Trophoblast cell (in vitro differentiated cells and primary cell): ENCODE results near the gene SMOC2.
A peak's percentile ranks its signal among the peaks of the same experiment; 100 is the strongest.

Source experiments
- DNase-seq, 2 donors: peaks; one replicate each; pipeline ENCODE4 v3.0.0-alpha.2; 2016
- H2AFZ ChIP-seq: 2 replicates; pipeline ENCODE4 v1.6.1; 2013; ENCODE audit warnings: low read length, moderate library complexity, mild to moderate bottlenecking; ENCODE audit not compliant: insufficient read depth, poor library complexity
- H2AK5ac ChIP-seq: 2 replicates; pipeline ENCODE4 v1.6.1; 2013; ENCODE audit warnings: mild to moderate bottlenecking, low read length
- H2BK120ac ChIP-seq: 2 replicates; pipeline ENCODE4 v1.6.1; 2013; ENCODE audit warnings: low read length, mild to moderate bottlenecking, moderate library complexity; ENCODE audit not compliant: insufficient read depth, poor library complexity
- H2BK12ac ChIP-seq: 2 replicates; pipeline ENCODE4 v1.6.1; 2013; ENCODE audit warnings: mild to moderate bottlenecking, low read length, moderate library complexity
- H2BK5ac ChIP-seq: 2 replicates; pipeline ENCODE4 v1.6.1; 2013; ENCODE audit warnings: low read length, low read depth, moderate library complexity, mild to moderate bottlenecking; ENCODE audit not compliant: poor library complexity
- H3K14ac ChIP-seq: 2 replicates; pipeline ENCODE4 v1.6.1; 2013; ENCODE audit warnings: mild to moderate bottlenecking, low read length
- H3K18ac ChIP-seq: 2 replicates; pipeline ENCODE4 v1.6.1; 2013; ENCODE audit warnings: mild to moderate bottlenecking, low read length
- H3K23ac ChIP-seq: 2 replicates; pipeline ENCODE4 v1.6.1; 2013; ENCODE audit warnings: low read length
- H3K27ac ChIP-seq: 2 replicates; pipeline ENCODE4 v1.5.1; 2013; ENCODE audit warnings: low read depth, mild to moderate bottlenecking, inconsistent platforms, low read length, moderate library complexity
- H3K27me3 ChIP-seq: 2 replicates; pipeline ENCODE4 v1.6.1; 2013; ENCODE audit warnings: inconsistent platforms, mild to moderate bottlenecking, low read length, moderate library complexity; ENCODE audit not compliant: insufficient read depth
- H3K36me3 ChIP-seq, 2 experiments: 1 replicate in 1 of 2; 2 replicates in 1 of 2; pipeline ENCODE4 v1.6.1; 2013; ENCODE audit warnings: low read length in 2 of 2, mild to moderate bottlenecking in 2 of 2, moderate library complexity in 1 of 2; ENCODE audit not compliant: insufficient read depth in 2 of 2, control insufficient read depth in 1 of 2
- H3K4ac ChIP-seq: 2 replicates; pipeline ENCODE4 v1.6.1; 2013; ENCODE audit warnings: low read depth, mild to moderate bottlenecking, low read length, moderate library complexity
- H3K4me1 ChIP-seq, 2 experiments: 1 replicate in 1 of 2; 2 replicates in 1 of 2; pipeline ENCODE4 v1.6.1; 2013; ENCODE audit warnings: low read length in 2 of 2, mild to moderate bottlenecking in 2 of 2, moderate library complexity in 1 of 2; ENCODE audit not compliant: insufficient read depth in 2 of 2, control insufficient read depth in 1 of 2
- H3K4me2 ChIP-seq: 2 replicates; pipeline ENCODE4 v1.6.1; 2013; ENCODE audit warnings: inconsistent platforms, mild to moderate bottlenecking, low read length, moderate library complexity
- H3K4me3 ChIP-seq: 2 replicates; pipeline ENCODE4 v1.5.1; 2013; ENCODE audit warnings: mild to moderate bottlenecking, low read depth, low read length, inconsistent platforms
- H3K79me1 ChIP-seq: one replicate; pipeline ENCODE4 v1.6.1; 2013; ENCODE audit warnings: low read length
- H3K79me2 ChIP-seq: 2 replicates; pipeline ENCODE4 v1.6.1; 2013; ENCODE audit warnings: low read length, mild to moderate bottlenecking; ENCODE audit not compliant: control insufficient read depth, insufficient read depth, poor library complexity
- H3K9ac ChIP-seq: 2 replicates; pipeline ENCODE4 v1.6.1; 2013; ENCODE audit warnings: mild to moderate bottlenecking, low read length
- H3K9me3 ChIP-seq: 2 replicates; pipeline ENCODE4 v1.6.1; 2013; ENCODE audit warnings: low read depth, mild to moderate bottlenecking, control low read depth, inconsistent platforms, low read length; ENCODE audit not compliant: insufficient read depth
- H4K12ac ChIP-seq: 2 replicates; pipeline ENCODE4 v1.6.1; 2013; ENCODE audit warnings: low read depth, mild to moderate bottlenecking, low read length, moderate library complexity
- H4K8ac ChIP-seq: 2 replicates; pipeline ENCODE4 v1.6.1; 2013; ENCODE audit warnings: low read depth, mild to moderate bottlenecking, low read length, moderate library complexity
- H4K91ac ChIP-seq: one replicate; pipeline ENCODE4 v1.6.1; 2013; ENCODE audit warnings: low read depth, mild to moderate bottlenecking, low read length, moderate library complexity
- WGBS: extraction: QIAGEN DNeasy Blood & Tissue Kit; methylation state at CpG from one replicate; pipeline ENCODE4 v1.1.7; 2013; ENCODE audit warnings: missing lambda C conversion rate; ENCODE audit not compliant: insufficient read length, insufficient coverage; ENCODE audit errors: extremely low coverage; 5-methylcytosine and 5-hydroxymethylcytosine counted together

Gene SMOC2

DNA sequence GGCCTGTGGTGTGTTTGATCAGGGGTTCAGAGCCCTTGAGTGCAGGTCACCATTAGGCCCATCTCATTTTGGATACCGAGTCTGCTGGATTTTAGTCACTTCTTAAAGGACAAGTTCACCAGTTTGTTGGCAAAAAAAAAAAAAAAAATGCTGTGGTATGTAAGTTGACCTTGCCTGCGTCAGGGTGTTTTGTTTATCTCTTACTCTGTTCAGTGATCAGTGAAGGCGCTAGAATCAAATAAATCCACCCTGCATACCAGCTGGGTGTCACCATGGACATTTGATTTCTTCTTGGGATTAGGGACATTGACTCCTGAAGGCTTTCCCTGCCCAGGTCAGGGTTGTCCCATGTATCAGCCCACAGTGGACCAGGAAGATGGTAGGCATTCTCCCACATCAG, 6.7 kb downstream of the SMOC2 start:
- Histone ChIP-seq H3K14ac (no peak overlapping the region), H3K79me1 (peaks cover under 1% of the 10 kb centered on the region), H3K4me3 (no peak overlapping the region), H4K12ac (no peak overlapping the region), H3K4me2 (no peak overlapping the region), H3K4ac (no peak overlapping the region), H3K27me3 (peaks cover 7% of the 10 kb centered on the region), H2BK12ac (no peak overlapping the region), H3K4me1 (peaks cover under 1 to 4% of the 10 kb centered on the region in 2 experiments), H2BK120ac (no peak overlapping the region), H3K18ac (no peak overlapping the region), H3K36me3 (no peaks in the 10 kb centered on the region), H3K27ac (no peak overlapping the region), H4K91ac (no peak overlapping the region), H3K9me3 (peaks cover 2% of the 10 kb centered on the region), H3K9ac (no peak overlapping the region), H3K23ac (no peak overlapping the region), H2BK5ac (no peak overlapping the region), H3K79me2 (no peaks in the 10 kb centered on the region), H4K8ac (no peak overlapping the region), H2AFZ (no peak overlapping the region), H2AK5ac (no peak overlapping the region)
- WGBS = no CpG with 5 or more reads among the region's 3 CpGs
- no peak for DNase-seq

DNA sequence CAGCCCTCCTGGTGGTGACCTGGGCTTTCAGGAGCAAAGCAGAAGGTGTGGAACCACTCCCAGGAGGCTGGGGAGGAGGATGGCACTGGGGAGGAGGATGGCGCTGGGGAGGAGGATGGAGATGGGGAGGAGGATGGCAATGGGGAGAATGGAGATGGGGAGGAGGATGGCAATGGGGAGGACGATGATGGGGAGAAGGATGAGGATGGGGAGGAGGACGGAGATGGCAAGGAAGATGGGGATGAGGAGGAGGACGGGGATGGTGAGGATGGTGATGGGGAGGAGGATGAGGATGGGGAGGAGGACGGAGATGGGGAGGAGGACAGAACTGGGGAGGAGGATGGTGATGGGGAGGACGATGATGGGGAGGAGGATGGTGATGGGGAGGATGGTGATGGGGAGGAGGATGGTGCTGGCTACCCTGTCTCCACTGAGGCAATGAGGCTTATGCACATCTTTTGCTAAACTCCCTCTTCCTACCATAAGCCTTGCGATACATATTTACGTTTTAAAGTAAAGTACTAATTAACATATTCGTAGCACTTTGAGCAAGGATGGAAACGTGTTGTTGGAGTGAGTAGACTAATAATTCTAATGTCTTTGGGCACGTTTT, 7.4 kb downstream of the SMOC2 start:
- no peak overlapping the region for H3K14ac ChIP-seq
- peaks cover 4% of the 10 kb centered on the region for H3K79me1 ChIP-seq
- H3K23ac ChIP-seq = peak overlapping the region; percentile 68
- no peak overlapping the region for H3K4ac ChIP-seq
- no peak overlapping the region for H2BK120ac ChIP-seq
- WGBS = over 99% methylated on average over 5 of the region's 11 CpGs
- peaks cover 5 to 6% of the 10 kb centered on the region in 2 experiments for H3K4me1 ChIP-seq
- no peak overlapping the region for H4K8ac ChIP-seq
- H2AFZ ChIP-seq = no peak overlapping the region
- H3K9ac ChIP-seq = no peak overlapping the region
- H2BK12ac ChIP-seq = no peak overlapping the region
- H3K79me2 ChIP-seq = no peaks in the 10 kb centered on the region
- H3K36me3 ChIP-seq = no peaks in the 10 kb centered on the region
- no peak overlapping the region for H3K4me2 ChIP-seq
- H2BK5ac ChIP-seq = no peak overlapping the region
- no peak overlapping the region for H2AK5ac ChIP-seq
- no peak for DNase-seq
- H4K12ac ChIP-seq = no peak overlapping the region
- no peak overlapping the region for H4K91ac ChIP-seq
- peaks cover 2% of the 10 kb centered on the region for H3K9me3 ChIP-seq
- H3K4me3 ChIP-seq = no peak overlapping the region
- H3K27me3 ChIP-seq = peaks cover under 1% of the 10 kb centered on the region
- H3K27ac ChIP-seq = no peak overlapping the region
- no peak overlapping the region for H3K18ac ChIP-seq

DNA sequence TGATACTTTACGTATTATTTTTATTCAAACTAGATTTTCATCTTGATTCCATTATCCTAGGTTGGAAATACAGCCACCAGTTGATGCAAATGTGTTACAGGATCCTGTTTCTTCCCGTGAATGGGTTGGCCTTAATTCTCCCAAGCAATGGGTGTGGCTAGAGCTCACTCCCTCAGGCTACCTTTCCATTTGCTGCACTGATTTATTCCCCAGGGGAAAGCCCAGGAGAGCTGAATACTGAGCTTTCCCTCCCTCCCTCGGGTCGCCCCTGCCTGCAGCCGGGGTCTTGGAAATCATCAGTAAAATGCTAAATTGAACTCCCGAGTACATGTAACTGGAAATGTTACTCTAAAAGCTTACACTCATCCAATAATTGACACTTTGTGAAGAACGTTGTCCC, 9.9 kb downstream of the SMOC2 start:
- no peak for DNase-seq
- no peaks in the 10 kb centered on the region for H3K79me2 ChIP-seq
- WGBS = no CpG with 5 or more reads among the region's 7 CpGs
- no peak overlapping the region for H2BK5ac ChIP-seq
- no peak overlapping the region for H3K4ac ChIP-seq
- no peak overlapping the region for H2BK120ac ChIP-seq
- no peak overlapping the region for H3K9ac ChIP-seq
- no peaks in the 10 kb centered on the region for H3K27me3 ChIP-seq
- H3K4me3 ChIP-seq = no peak overlapping the region
- H3K9me3 ChIP-seq = peaks cover 2% of the 10 kb centered on the region
- no peak overlapping the region for H3K14ac ChIP-seq
- H3K4me2 ChIP-seq = no peak overlapping the region
- no peak overlapping the region for H4K8ac ChIP-seq
- no peak overlapping the region for H2BK12ac ChIP-seq
- H2AK5ac ChIP-seq = no peak overlapping the region
- peaks cover 4% of the 10 kb centered on the region for H3K79me1 ChIP-seq
- H3K23ac ChIP-seq = no peak overlapping the region
- no peak overlapping the region for H2AFZ ChIP-seq
- H3K27ac ChIP-seq = no peak overlapping the region
- H3K18ac ChIP-seq = no peak overlapping the region
- H4K12ac ChIP-seq = no peak overlapping the region
- H3K4me1 ChIP-seq = peaks cover 5 to 7% of the 10 kb centered on the region in 2 experiments
- H3K36me3 ChIP-seq = no peaks in the 10 kb centered on the region
- H4K91ac ChIP-seq = no peak overlapping the region

DNA sequence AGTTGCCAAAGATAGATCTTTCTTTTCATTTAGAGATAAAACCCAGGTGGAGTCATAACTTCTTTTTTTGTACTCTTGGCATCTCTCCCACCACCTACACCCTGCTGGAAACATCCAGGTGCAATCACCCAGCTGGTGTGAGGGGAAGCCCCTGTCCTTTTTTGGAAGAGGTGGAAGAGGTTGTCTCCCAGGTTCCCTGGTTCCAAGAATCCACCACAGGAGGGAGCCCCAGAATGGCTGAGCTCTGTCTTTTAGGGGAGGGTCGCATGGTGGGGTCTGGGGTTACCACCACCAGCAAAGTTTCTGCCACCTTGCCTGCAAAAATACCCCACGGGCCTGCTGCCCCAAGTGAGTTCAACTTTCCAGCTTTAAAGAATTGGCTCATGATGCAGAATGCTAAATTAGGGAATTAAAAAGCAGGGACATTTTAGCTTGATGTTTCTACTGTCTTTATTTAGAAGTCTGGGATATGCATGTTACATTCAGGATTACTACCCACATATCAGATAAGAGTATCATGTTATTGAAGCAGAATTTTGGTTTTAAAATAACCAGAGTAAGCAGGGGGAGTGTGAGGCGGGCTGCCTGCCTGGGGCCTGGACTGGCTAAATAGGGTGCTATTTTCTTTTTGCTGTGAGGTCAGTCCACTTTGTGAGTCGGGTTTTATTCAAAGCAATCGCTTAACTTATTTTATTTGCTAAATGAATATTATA, 11.0 kb downstream of the SMOC2 start:
- H2BK5ac ChIP-seq = no peak overlapping the region
- no peak overlapping the region for H4K91ac ChIP-seq
- H3K23ac ChIP-seq = no peak overlapping the region
- no peak overlapping the region for H3K27ac ChIP-seq
- H3K4ac ChIP-seq = no peak overlapping the region
- H2AK5ac ChIP-seq = no peak overlapping the region
- no peak overlapping the region for H2BK120ac ChIP-seq
- peaks cover 5 to 9% of the 10 kb centered on the region in 2 experiments for H3K4me1 ChIP-seq
- H4K8ac ChIP-seq = no peak overlapping the region
- H3K4me3 ChIP-seq = no peak overlapping the region
- no peak overlapping the region for H2AFZ ChIP-seq
- peaks cover 2% of the 10 kb centered on the region for H3K9me3 ChIP-seq
- no peak overlapping the region for H4K12ac ChIP-seq
- no peak overlapping the region for H3K18ac ChIP-seq
- H3K36me3 ChIP-seq = no peaks in the 10 kb centered on the region
- DNase-seq = no peak
- no peak overlapping the region for H3K4me2 ChIP-seq
- H3K79me1 ChIP-seq = peaks cover 4% of the 10 kb centered on the region
- H3K9ac ChIP-seq = no peak overlapping the region
- H3K79me2 ChIP-seq = no peaks in the 10 kb centered on the region
- H3K14ac ChIP-seq = no peak overlapping the region
- no peak overlapping the region for H2BK12ac ChIP-seq
- WGBS = no CpG with 5 or more reads among the region's 5 CpGs
- no peaks in the 10 kb centered on the region for H3K27me3 ChIP-seq
